HepG2 (cell line): ENCODE measurements around the gene ATL2. TPM values are rescaled to one million over a fixed set of nuclear protein-coding genes. Genes with fewer than 3 reads are reported as not detected.

Source experiments
- ATAC-seq: fragments of 200-7000 bp; cut with Tn5 transposase; 3 replicates; pipeline ENCODE4 v1.9.1; 2020; ENCODE audit warnings: mild to moderate bottlenecking, moderate library complexity
- BruUV-seq: library from RNA; stranded (reverse); fragments of 400-500 nt; replicated peaks from 2 replicates; lab custom pipeline; 2021; lab: Mats Ljungman, UMichigan
- CTCF ChIA-PET: fragments of 300-600 bp; formaldehyde crosslinking; extraction: SDS; loops from one replicate; lab custom pipeline; 2021; ENCODE audit warnings: low total read pairs, inconsistent platforms, low intra/inter-chr PET ratio; lab: Yijun Ruan, JAX
- POLR2A ChIA-PET: fragments of 350-600 bp; sonication (Branson Sonifier 250); formaldehyde crosslinking; loops from one replicate; lab custom pipeline; 2020; ENCODE audit warnings: antibody characterized with exemption, inconsistent platforms; lab: Yijun Ruan, JAX
- DNase-seq: peaks from one replicate; pipeline ENCODE4 v3.0.0-alpha.2; 2015; ENCODE audit warnings: low spot score
- FAIRE-seq: peaks from 3 replicates; lab custom pipeline; 2011; peaks lifted over from hg19 to GRCh38; lab: Jason Lieb, UNC
- H2AFZ ChIP-seq: one replicate; pipeline ENCODE4 v1.6.1; 2011; ENCODE audit warnings: low read length, inconsistent platforms
- H3K27ac ChIP-seq: fragments of 300-600 bp; 3 replicates; pipeline ENCODE4 v1.8.0; 2011; ENCODE audit warnings: mixed run types, mild to moderate bottlenecking, mixed read lengths, low read length, inconsistent platforms; ENCODE audit not compliant: insufficient read depth; ENCODE audit errors: extremely low read length
- H3K27me3 ChIP-seq, 2 experiments: fragments of 200-600 bp in 1 of 2; 2 replicates in 1 of 2; 3 replicates in 1 of 2; pipeline versions ENCODE4 v1.6.0 to v1.8.0; 2011; ENCODE audit warnings: low read length in 2 of 2, mild to moderate bottlenecking in 2 of 2, moderate library complexity in 2 of 2, inconsistent platforms in 1 of 2; ENCODE audit not compliant: insufficient read depth in 2 of 2, control insufficient read depth in 1 of 2
- H3K36me3 ChIP-seq, 2 experiments: fragments of 200-600 bp in 1 of 2; replicated peaks in 1 of 2; 2 replicates in 1 of 2; 3 replicates in 1 of 2; pipeline versions ENCODE4 v1.5.1 to v1.8.0; 2011; ENCODE audit warnings: low read length in 2 of 2, inconsistent platforms in 1 of 2; ENCODE audit not compliant: insufficient read depth in 2 of 2, control insufficient read depth in 1 of 2
- H3K4me1 ChIP-seq: 2 replicates; pipeline ENCODE4 v1.5.1; 2012; ENCODE audit warnings: low read length, inconsistent platforms; ENCODE audit not compliant: insufficient read depth
- H3K4me2 ChIP-seq: 2 replicates; pipeline ENCODE4 v1.6.0; 2011; ENCODE audit warnings: low read depth, low read length, inconsistent platforms
- H3K4me3 ChIP-seq, 3 experiments: fragments of 200-600 bp in 1 of 3; sonication (generic), shearing (Covaris generic) in 1 of 3; replicated peaks in 1 of 3; 2 replicates each; pipeline ENCODE4 v1.5.1; 2011 to 2016; ENCODE audit warnings: low read length in 3 of 3, inconsistent platforms in 2 of 3, low read depth in 2 of 3, mild to moderate bottlenecking in 2 of 3, control low read depth in 1 of 3, mixed read lengths in 1 of 3; ENCODE audit not compliant: insufficient read depth in 1 of 3
- H3K79me2 ChIP-seq: one replicate; pipeline ENCODE4 v1.6.1; 2011; ENCODE audit warnings: low read length, inconsistent platforms; ENCODE audit not compliant: insufficient read depth
- H3K9ac ChIP-seq: 2 replicates; pipeline ENCODE4 v1.6.0; 2011; ENCODE audit warnings: mild to moderate bottlenecking, low read depth, low read length, inconsistent platforms; ENCODE audit not compliant: insufficient read depth
- H3K9me3 ChIP-seq: 2 replicates; pipeline ENCODE4 v1.5.1; 2012; ENCODE audit warnings: mild to moderate bottlenecking, low read length
- H4K20me1 ChIP-seq: 2 replicates; pipeline ENCODE4 v1.6.0; 2011; ENCODE audit warnings: inconsistent platforms, mild to moderate bottlenecking, low read length, moderate library complexity; ENCODE audit not compliant: insufficient read depth
- DMAP1 ChIP-seq: IDR thresholded peaks from 2 replicates; pipeline ENCODE4 v1.6.1; 2016
- HHEX ChIP-seq: IDR thresholded peaks from 2 replicates; pipeline ENCODE4 v1.6.1; 2016; ENCODE audit warnings: control low read depth
- HNF4G ChIP-seq, 2 experiments: sonication (generic) in 1 of 2; formaldehyde crosslinking in 1 of 2; IDR thresholded peaks; 2 replicates each; pipeline versions ENCODE4 v1.4.0 to v1.6.1; 2011 to 2020; ENCODE audit warnings: borderline replicate concordance in 2 of 2, low read depth in 2 of 2, mild to moderate bottlenecking in 2 of 2, low read length in 1 of 2, missing genetic modification reagents in 1 of 2, moderate library complexity in 1 of 2
- MYPOP ChIP-seq: sonication (generic); formaldehyde crosslinking; IDR thresholded peaks from 2 replicates; pipeline ENCODE4 v1.8.1; 2023; ENCODE audit warnings: mild to moderate bottlenecking, moderate library complexity, missing genetic modification reagents
- RAD51 ChIP-seq: fragments of 450-650 bp; IDR thresholded peaks from 2 replicates; pipeline ENCODE4 v1.6.1; 2016; ENCODE audit warnings: borderline replicate concordance
- RFX5 ChIP-seq: IDR thresholded peaks from 2 replicates; pipeline ENCODE4 v1.6.1; 2011; ENCODE audit warnings: low read depth, low read length, improper control_type of control experiment
- STAT5B ChIP-seq: sonication (generic); formaldehyde crosslinking; IDR thresholded peaks from 2 replicates; pipeline ENCODE4 v1.4.0; 2020; ENCODE audit warnings: missing genetic modification reagents
- THAP9 ChIP-seq: sonication (generic); formaldehyde crosslinking; IDR thresholded peaks from 2 replicates; pipeline ENCODE4; 2020; ENCODE audit warnings: missing genetic modification reagents, mild to moderate bottlenecking, borderline replicate concordance
- ZFP36 ChIP-seq: fragments of 150-350 bp; IDR thresholded peaks from 2 replicates; pipeline ENCODE4 v1.6.1; 2018; ENCODE audit warnings: borderline replicate concordance, low read length, low read depth; ENCODE audit not compliant: partially characterized antibody
- ZHX2 ChIP-seq, 2 experiments: sonication (generic) in 1 of 2; formaldehyde crosslinking in 1 of 2; IDR thresholded peaks; 2 replicates each; pipeline versions ENCODE4 v1.6.1 to v1.9.0; 2014 to 2022; ENCODE audit warnings: antibody characterized with exemption in 1 of 2, borderline replicate concordance in 1 of 2, inconsistent platforms in 1 of 2, low read depth in 1 of 2, missing genetic modification reagents in 1 of 2
- ZNF17 ChIP-seq: sonication (generic); formaldehyde crosslinking; IDR thresholded peaks from 2 replicates; pipeline ENCODE4 v1.5.0; 2020; ENCODE audit warnings: mild to moderate bottlenecking, missing genetic modification reagents
- ZNF20 ChIP-seq: sonication (generic); formaldehyde crosslinking; IDR thresholded peaks from 2 replicates; pipeline ENCODE4 v1.4.0; 2020; ENCODE audit warnings: mild to moderate bottlenecking, moderate library complexity, missing genetic modification reagents
- ZNF382 ChIP-seq: sonication (generic); formaldehyde crosslinking; IDR thresholded peaks from 2 replicates; pipeline ENCODE4 v1.5.0; 2020; ENCODE audit warnings: missing genetic modification reagents, mild to moderate bottlenecking, borderline replicate concordance
- ZNF709 ChIP-seq: sonication (generic); formaldehyde crosslinking; IDR thresholded peaks from 2 replicates; pipeline ENCODE4 v1.5.0; 2020; ENCODE audit warnings: mild to moderate bottlenecking, missing genetic modification reagents
- WGBS: methylation state at CpG from one replicate; pipeline ENCODE4 v1.1.6; 2017; ENCODE audit warnings: low lambda C conversion rate; 5-methylcytosine and 5-hydroxymethylcytosine counted together
- in situ Hi-C: cut with HindIII; loops from 2 replicates; pipeline ENCODE4 v1.10.0; 2017; ENCODE audit warnings: low pct_unique_long_range_greater_than_20kb; ENCODE audit not compliant: extremely low pct_ligation_motif_present
- intact Hi-C: fragments of 100-400 bp; cut with micrococcal nuclease; formaldehyde crosslinking; loops from one replicate; pipeline ENCODE4 v1.10.0; 2022; ENCODE audit not compliant: unreplicated experiment
- polyA plus RNA-seq, 8 experiments: library from polyadenylated mRNA; depleted of rRNA in 3 of 8; stranded (reverse) in 7 of 8; unstranded in 1 of 8; fragments of >200 nt; fragmentation: Illumina TruSeq in 4 of 8; extraction: Trizol in 4 of 8; gene quantifications; 2 replicates each; pipeline versions ENCODE4 v1.2.1 to v1.2.3, GENCODE V29; 2011 to 2016; ENCODE audit warnings: low read depth in 4 of 8, missing spikeins in 1 of 8, mixed read lengths in 1 of 8; ENCODE audit not compliant: insufficient read depth in 1 of 8
- total RNA-seq, 5 experiments: library from RNA; depleted of rRNA; stranded (reverse); fragments of >200 nt; fragmentation: Illumina TruSeq; extraction: Trizol; gene quantifications; 2 replicates each; pipeline ENCODE4 v1.2.3, GENCODE V29; 2016; ENCODE audit warnings: low read depth in 1 of 5

The ATL2 gene
- total and polyA plus RNA-seq, 2 of the 13 experiments (the other 11 are each of a cell fraction or from before 2014, with no cell fraction given): 56.5 to 119 TPM

- BruUV-seq: no TSS peak
- no peaks in the 10 kb centered on the region for H3K9me3 ChIP-seq
- H3K4me1 ChIP-seq: peaks cover 26% of the 10 kb centered on the region
- H3K9ac ChIP-seq: no peak overlapping the region
- no peak overlapping the region for H3K4me2 ChIP-seq
- peak overlapping the region; percentile 48 for H3K27ac ChIP-seq
- ATAC-seq (peak; percentile 66), FAIRE-seq (no peak), DNase-seq (peak; percentile 60)
- WGBS: 80% methylated on average over 5 of the region's 5 CpGs
- POLR2A ChIA-PET: no interaction called here
- H3K36me3 ChIP-seq: peaks cover 7 to 30% of the 10 kb centered on the region in 2 experiments
- intact Hi-C loops: no loop called here
- H3K4me3 ChIP-seq: no peak overlapping the region; a peak in 1 of 6 replicates
- no peak overlapping the region for H2AFZ ChIP-seq
- CTCF ChIA-PET: no interaction called here
- H3K27me3 ChIP-seq: no peaks in the 10 kb centered on the region
- peaks cover 34% of the 10 kb centered on the region for H4K20me1 ChIP-seq
- peaks cover 66% of the 10 kb centered on the region for H3K79me2 ChIP-seq
- in situ Hi-C loops: no loop called here
- TF ChIP-seq RAD51 (no peak), ZNF20 (CRISPR knock-in tag) (no peak), HNF4G (IDR thresholded peaks at IDR 0.05; ENCODE audit: borderline replicate concordance, low read depth, low read length) (no peak), HNF4G (CRISPR knock-in tag; IDR thresholded peaks at IDR 0.05; ENCODE audit: borderline replicate concordance, low read depth) (no peak), ZFP36 (no peak), ZNF17 (CRISPR knock-in tag) (no peak), THAP9 (CRISPR knock-in tag) (no peak), STAT5B (CRISPR knock-in tag) (no peak), MYPOP (no peak), HHEX (CRISPR knock-in tag) (no peak), ZNF709 (CRISPR knock-in tag) (no peak), DMAP1 (CRISPR knock-in tag) (no peak), ZHX2 (IDR thresholded peaks at IDR 0.05; ENCODE audit: low read depth) (no peak), ZHX2 (CRISPR knock-in tag; IDR thresholded peaks at IDR 0.05; ENCODE audit: borderline replicate concordance) (no peak), RFX5 (no peak), ZNF382 (CRISPR knock-in tag) (no peak)
Measured at GRCh38 chr2:38345323-38346038, 31.6 kb downstream of the ATL2 start.
